Lower leg skin (tissue), 4 donors: ENCODE measurements around the gene INHBB. TPM values are rescaled to one million over a fixed set of nuclear protein-coding genes. Genes with fewer than 3 reads are reported as not detected.

Experiments used
- DNase-seq, 2 donors: peaks; one replicate each; pipeline ENCODE4 v3.0.0-alpha.2; 2019; ENCODE audit warnings: low spot score in 2 of 2
- H3K4me3 ChIP-seq: fragments of 200-600 bp; sonication (generic); 2 replicates; pipeline ENCODE4 v1.5.1; 2017; ENCODE audit warnings: mild to moderate bottlenecking, low read depth; ENCODE audit not compliant: poor library complexity, severe bottlenecking
- CTCF ChIP-seq, 3 donors: fragments of 450-650 bp; IDR thresholded peaks; one replicate each; pipeline ENCODE4 v1.5.1; 2016; ENCODE audit warnings: antibody characterized with exemption in 3 of 3, mild to moderate bottlenecking in 3 of 3, moderate library complexity in 2 of 3
- POLR2A ChIP-seq, 2 donors: fragments of 450-650 bp; IDR thresholded peaks; one replicate each; pipeline ENCODE4 v1.6.1; 2016 to 2017; ENCODE audit warnings: antibody characterized with exemption in 2 of 2, mild to moderate bottlenecking in 1 of 2, moderate library complexity in 1 of 2
- WGBS, 2 donors: methylation state at CpG; one replicate each; pipeline ENCODE4 v1.1.5; 2018; 5-methylcytosine and 5-hydroxymethylcytosine counted together
- intact Hi-C: fragments of 100-400 bp; cut with DNase I; formaldehyde crosslinking; loops from one replicate; pipeline ENCODE4 v1.15.0; 2023; ENCODE audit warnings: low total_unique reads
- total RNA-seq, 4 donors: library from RNA; depleted of rRNA; stranded (reverse); fragments of >200 nt; gene quantifications; one replicate each; pipeline ENCODE4 v1.1.0, GENCODE V29; 2016

INHBB gene
- total RNA-seq, 4 donors from 2014 or later, result 9.4 to 47.9 (median 25.0) TPM

GRCh38 chr2:120371969-120372625, 26.2 kb downstream of the INHBB start:
- intact Hi-C loops, result no loop called here
- DNase-seq, result no peak
- TF ChIP-seq POLR2A (IDR thresholded peaks at IDR 0.05) (no peak), CTCF (IDR thresholded peaks at IDR 0.05) (no peak)
- WGBS, 2 donors, result 78 to 88% methylated on average over 16 of the region's 16 CpGs
- H3K4me3 ChIP-seq, result no peak overlapping the region

DNA sequence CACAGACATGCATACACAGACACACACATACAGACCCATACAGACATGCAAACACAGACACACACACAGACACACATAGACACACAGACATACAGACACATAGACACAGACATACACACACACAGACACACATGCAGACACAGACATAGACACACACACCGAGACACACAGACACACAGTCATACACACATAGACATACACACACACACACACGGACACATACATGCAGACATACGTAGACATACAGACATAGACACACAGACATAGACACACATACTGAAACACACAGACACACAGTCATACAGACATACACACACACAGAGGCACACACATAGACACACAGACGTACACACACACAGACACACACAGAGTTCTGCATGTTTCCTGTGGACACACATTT, 26.9 kb downstream of the INHBB start:
- DNase-seq, result no peak
- H3K4me3 ChIP-seq, result no peak overlapping the region
- intact Hi-C loops, result no loop called here
- 93 to 94% methylated on average over 4 of the region's 4 CpGs for WGBS, 2 donors
- TF ChIP-seq CTCF (IDR thresholded peaks at IDR 0.05), result no peak
- no peak for TF ChIP-seq POLR2A (IDR thresholded peaks at IDR 0.05)

GRCh38 chr2:120373424-120373823, 27.5 kb downstream of the INHBB start:
- TF ChIP-seq POLR2A (IDR thresholded peaks at IDR 0.05), result no peak
- TF ChIP-seq CTCF (IDR thresholded peaks at IDR 0.05), result no peak
- WGBS, 2 donors, result 33 to 41% methylated on average over 10 of the region's 10 CpGs
- H3K4me3 ChIP-seq, result no peak overlapping the region
- intact Hi-C loops, result no loop called here
- DNase-seq, result no peak

- intact Hi-C loops, result no loop called here
- WGBS, 2 donors, result 79 to 86% methylated on average over 5 of the region's 5 CpGs
- no peak overlapping the region for H3K4me3 ChIP-seq
- no peak for DNase-seq
- TF ChIP-seq CTCF (IDR thresholded peaks at IDR 0.05) (no peak), POLR2A (IDR thresholded peaks at IDR 0.05) (no peak)
Measured at GRCh38 chr2:120374821-120375220, 28.9 kb downstream of the INHBB start.

GRCh38 chr2:120375251-120376020, 29.5 kb downstream of the INHBB start:
- intact Hi-C loops, result no loop called here
- TF ChIP-seq CTCF (IDR thresholded peaks at IDR 0.05) (no peak), POLR2A (IDR thresholded peaks at IDR 0.05) (no peak)
- WGBS, 2 donors, result 89 to 99% methylated on average over 11 of the region's 14 CpGs
- H3K4me3 ChIP-seq, result no peak overlapping the region
- no peak for DNase-seq
